NB4 (cell line): ENCODE results near the gene PPP4C.

ENCODE experiments used
- DNase-seq: peaks from one replicate; pipeline ENCODE4 v3.0.0; 2010; ENCODE audit warnings: low read depth
- H3K4me3 ChIP-seq: one replicate; pipeline ENCODE4 v1.5.1; 2011; ENCODE audit warnings: mild to moderate bottlenecking, low read depth, low read length, moderate library complexity
- MYC ChIP-seq: IDR thresholded peaks from 2 replicates; pipeline ENCODE4 v1.6.1; 2011; ENCODE audit warnings: low read depth, low read length
- POLR2A ChIP-seq: IDR thresholded peaks from 2 replicates; pipeline ENCODE4 v1.6.1; 2011; ENCODE audit warnings: mild to moderate bottlenecking; ENCODE audit not compliant: insufficient read length; ENCODE audit errors: extremely low read depth
- TF ChIP-seq, protein P1 (sequence below): IDR thresholded peaks from 2 replicates; pipeline ENCODE4 v1.6.1; 2011; ENCODE audit warnings: low read depth, low read length
- TF ChIP-seq, protein P2 (sequence below): IDR thresholded peaks from one replicate; pipeline ENCODE4 v1.5.1; 2012; ENCODE audit warnings: low read depth, low read length

PPP4C gene

DNA sequence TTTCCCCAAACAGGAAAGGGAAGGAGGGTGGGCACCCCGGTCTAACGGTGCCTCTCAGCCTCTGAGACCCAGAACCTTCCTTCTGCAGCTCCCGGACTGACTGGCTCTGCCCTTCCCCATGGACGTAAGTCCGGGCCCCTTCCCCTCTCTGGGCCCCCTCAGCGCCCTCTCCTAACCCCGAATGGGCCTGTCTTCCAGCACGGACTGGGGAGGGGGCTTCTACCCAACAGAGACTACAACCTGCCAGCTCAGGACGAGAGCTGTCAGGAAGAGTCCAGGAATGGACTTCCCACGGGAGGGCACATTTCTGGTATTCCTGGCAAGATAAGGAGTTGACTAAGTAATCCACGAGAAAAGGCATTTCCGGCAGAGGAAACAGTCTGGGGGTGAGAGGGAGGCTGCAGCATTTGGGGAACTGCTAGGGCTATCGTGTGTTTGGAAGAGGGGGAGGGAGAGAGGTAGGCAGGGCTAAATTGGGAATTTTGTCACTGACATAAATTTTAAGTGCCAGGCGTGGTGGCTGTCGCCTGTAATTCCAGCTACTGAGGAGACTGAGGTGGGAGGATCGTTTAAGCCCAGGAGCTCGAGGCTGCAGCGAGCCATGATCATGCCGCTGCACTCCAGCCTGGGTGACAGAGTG is 22.3 kb upstream of the PPP4C start:
- peak overlapping the region; percentile 79 for H3K4me3 ChIP-seq
- TF ChIP-seq, protein P1, sequence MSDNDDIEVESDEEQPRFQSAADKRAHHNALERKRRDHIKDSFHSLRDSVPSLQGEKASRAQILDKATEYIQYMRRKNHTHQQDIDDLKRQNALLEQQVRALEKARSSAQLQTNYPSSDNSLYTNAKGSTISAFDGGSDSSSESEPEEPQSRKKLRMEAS: no peak
- TF ChIP-seq MYC: no peak
- TF ChIP-seq POLR2A: no peak
- TF ChIP-seq, protein P2, sequence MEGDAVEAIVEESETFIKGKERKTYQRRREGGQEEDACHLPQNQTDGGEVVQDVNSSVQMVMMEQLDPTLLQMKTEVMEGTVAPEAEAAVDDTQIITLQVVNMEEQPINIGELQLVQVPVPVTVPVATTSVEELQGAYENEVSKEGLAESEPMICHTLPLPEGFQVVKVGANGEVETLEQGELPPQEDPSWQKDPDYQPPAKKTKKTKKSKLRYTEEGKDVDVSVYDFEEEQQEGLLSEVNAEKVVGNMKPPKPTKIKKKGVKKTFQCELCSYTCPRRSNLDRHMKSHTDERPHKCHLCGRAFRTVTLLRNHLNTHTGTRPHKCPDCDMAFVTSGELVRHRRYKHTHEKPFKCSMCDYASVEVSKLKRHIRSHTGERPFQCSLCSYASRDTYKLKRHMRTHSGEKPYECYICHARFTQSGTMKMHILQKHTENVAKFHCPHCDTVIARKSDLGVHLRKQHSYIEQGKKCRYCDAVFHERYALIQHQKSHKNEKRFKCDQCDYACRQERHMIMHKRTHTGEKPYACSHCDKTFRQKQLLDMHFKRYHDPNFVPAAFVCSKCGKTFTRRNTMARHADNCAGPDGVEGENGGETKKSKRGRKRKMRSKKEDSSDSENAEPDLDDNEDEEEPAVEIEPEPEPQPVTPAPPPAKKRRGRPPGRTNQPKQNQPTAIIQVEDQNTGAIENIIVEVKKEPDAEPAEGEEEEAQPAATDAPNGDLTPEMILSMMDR: no peak
- DNase-seq: peak; percentile 42

DNA sequence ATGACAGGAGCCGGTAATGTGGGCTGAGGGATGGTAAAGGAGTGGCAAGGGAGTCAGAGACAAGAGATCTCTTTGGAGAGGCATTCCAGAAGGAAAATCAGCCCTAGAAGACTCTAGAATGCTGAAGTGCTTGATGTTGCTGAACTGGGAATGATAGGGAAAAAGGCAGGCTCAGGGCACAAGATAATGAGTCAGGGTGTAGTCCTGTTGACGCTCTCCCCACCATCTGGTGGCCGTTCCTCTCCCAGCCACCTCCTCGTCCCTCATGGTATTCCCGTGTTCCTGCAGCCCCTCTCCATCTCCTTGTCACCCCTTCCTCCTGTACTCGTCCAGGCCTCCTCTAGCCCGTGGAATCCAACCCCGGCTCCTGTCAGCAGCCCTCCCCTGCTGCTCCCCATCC is 21.3 kb upstream of the PPP4C start:
- no peak for DNase-seq
- TF ChIP-seq MYC: no peak
- TF ChIP-seq POLR2A: no peak
- TF ChIP-seq, protein P2: no peak
- TF ChIP-seq, protein P1: no peak
- no peak overlapping the region for H3K4me3 ChIP-seq

DNA sequence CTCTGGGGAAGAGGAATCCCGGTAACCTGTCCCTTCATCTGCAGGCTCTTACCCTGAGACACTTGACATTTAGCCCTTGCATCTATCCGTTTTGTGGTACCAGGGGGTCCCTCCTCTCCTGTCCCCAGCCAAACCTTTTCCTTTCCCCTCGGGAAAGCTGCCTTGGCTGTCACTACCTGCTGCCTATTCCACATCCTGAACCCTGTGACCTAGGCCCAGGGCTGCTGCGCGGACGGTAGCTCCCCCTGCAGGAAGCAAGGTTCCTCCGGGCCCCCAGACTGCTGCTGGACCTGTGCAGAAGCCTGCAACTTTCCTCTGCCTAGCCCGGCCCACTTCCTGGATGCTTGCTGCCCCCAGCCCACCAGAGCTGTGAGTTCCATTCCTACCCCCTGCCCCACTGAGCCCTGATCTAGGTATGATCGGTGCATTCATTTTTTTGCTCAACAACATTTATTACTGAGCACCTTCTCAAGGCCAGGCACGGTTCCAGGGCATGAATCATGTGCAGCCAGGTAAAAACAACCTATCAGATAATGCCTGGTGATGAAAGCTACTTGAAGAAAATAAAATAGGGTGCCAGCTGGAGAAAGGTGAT is 20.7 kb upstream of the PPP4C start:
- no peak for TF ChIP-seq POLR2A
- TF ChIP-seq, protein P2: peak; percentile 68
- TF ChIP-seq, protein P1: no peak
- peak; percentile 59 for DNase-seq
- H3K4me3 ChIP-seq: no peak overlapping the region

DNA sequence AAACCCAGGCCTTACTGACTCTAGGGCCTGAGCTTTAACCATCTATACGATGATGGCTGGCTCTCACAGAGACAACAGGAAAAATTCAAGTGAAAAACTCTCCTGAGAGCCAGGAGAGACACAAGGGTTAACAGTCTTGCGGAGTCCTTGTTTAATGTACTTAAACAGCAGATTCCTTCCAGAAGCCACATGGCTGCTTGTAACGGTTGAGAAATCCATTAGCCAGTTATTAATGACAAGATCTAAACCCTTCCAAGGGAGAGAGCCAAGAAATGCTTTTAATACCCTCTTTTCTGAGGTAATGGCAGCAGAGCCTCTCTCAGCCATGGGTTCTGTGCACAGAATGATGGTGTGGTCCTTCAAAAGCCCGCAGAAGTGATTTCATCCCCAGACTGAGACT is 15.4 kb upstream of the PPP4C start:
- no peak for DNase-seq
- TF ChIP-seq, protein P2: no peak
- TF ChIP-seq, protein P1: no peak
- TF ChIP-seq MYC (no peak), POLR2A (no peak)
- H3K4me3 ChIP-seq: no peak overlapping the region

DNA sequence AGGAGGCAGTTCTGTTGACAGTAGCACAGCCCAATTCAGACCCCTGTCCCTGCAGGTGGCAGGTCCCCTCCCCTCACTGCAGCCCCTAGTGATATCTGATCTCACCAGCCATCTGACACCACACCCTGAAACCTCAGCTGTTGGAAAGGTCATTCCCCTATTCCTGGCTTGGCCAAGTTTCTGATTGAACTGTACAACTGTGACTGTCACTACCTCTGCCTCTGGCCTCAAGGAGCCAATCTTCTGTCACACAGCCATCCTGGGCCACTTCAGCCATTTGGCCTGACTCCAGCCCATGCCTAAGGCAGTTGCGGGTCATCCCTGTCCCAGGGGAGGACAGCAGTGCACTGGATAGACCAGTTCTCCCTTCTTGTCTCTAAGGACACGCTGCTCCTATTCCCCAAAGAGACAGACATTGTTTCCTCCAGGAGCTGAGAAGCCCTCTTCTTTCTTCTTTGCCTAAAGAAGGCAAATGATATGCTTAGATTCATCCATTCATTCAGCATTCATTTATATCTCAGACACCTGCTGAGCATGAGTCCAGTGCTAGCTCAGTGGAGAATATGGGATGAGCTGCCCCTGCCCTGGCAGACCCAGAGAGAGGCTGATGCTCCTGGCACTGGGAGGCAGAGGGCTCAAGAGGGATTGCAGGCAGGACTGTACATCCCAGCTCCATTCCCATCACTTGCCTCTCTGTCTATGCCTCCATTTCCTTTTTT is 14.8 kb upstream of the PPP4C start:
- no peak overlapping the region for H3K4me3 ChIP-seq
- no peak for DNase-seq
- TF ChIP-seq, protein P1: no peak
- TF ChIP-seq POLR2A (no peak), MYC (no peak)
- TF ChIP-seq, protein P2: no peak
